ENCODE data around the gene ITPRID2. TPM values are rescaled to one million over a fixed set of nuclear protein-coding genes. Genes with fewer than 3 reads are reported as not detected.
"Not testable (repeated sequence)": the region's sequence is repeated elsewhere in the genome, so short reads cannot be mapped to it uniquely, and the experiment has no call there.

The ITPRID2 gene
- polyA plus RNA-seq, 1 donor, result 56.1 TPM

GRCh38 chr2:181959508-181959907 lies 68.0 kb downstream of the ITPRID2 start:
- DNase-seq (ENCODE audit: low read depth), result no peak

DNA sequence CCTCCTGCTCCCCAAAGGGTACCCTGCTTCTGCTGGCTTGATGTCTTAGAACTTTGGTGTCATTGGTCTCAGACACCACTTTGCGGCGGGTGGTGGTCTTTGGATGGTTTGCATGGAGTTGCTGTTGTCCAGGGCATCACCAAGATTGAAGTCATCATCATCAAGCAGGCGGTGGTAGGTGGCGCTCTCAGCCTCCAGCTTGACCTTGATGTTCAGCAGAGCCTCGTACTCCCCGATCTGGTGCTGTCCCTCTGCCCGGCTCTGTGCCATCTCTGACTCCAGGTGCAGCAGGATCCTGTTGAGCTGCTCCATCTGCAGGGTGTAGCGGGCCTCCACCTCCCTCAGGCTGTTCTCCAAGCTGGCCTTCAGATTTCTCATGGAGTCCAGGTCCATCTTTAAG lies 69.6 kb downstream of the ITPRID2 start:
- not testable (repeated sequence) for DNase-seq (ENCODE audit: low read depth)

DNA sequence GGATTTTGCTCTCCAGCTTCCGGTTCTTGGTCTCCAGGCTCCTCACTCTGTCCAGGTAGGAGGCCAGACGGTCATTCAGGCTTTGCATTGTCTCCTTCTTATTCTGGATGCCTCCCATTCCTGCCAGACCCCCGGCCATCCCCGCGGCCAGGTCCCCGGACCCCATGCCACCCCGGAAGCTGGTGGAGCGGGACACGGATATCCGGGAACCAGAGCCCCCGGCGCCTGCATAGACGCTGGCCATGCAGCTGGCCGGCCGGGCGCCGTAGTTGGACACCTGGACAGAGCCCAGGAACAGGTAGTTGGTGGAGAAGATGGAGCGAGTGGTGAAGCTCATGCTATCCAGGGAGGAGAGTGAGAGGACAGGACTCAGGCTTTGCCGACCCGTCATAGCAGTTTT lies 70.6 kb downstream of the ITPRID2 start:
- DNase-seq (ENCODE audit: low read depth), result no peak

GRCh38 chr2:181970160-181970794 lies 78.7 kb downstream of the ITPRID2 start:
- no peak for DNase-seq (ENCODE audit: low read depth)

GRCh38 chr2:181971032-181971431 lies 79.5 kb downstream of the ITPRID2 start:
- no peak for DNase-seq (ENCODE audit: low read depth)

DNA sequence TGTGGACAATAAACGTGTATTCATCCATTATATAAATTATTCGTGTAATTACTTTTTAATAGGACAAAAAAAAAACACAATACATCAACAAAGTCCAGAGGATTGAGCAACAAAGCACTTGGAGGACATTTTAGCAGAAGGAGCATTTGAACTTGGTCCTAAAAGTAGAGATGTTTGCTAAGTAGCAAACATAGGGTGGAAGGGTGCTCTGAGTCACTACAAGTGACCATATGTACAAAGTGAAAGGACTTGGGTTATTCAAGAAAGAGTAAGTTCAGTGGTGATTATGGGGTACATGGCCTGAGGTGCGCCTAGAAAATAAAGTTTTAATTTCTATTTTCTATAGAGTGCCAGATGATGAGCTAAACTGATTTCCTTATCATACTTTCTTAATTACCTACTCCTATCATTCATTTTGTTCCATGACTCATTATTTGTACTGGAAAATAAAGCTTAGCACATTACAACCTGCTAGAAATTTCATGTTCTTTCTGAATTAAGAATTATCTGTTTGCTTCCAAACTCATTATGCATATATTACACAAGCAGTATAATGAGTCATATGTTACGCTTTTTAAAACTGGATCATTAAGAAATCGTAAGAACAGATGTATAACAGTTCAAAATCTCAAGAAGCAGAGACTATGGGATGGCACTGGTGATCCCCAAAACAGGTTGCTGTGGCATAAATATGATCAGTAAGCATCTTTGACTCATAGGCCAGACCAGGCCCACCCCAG lies 81.1 kb downstream of the ITPRID2 start:
- DNase-seq (ENCODE audit: low read depth), result no peak

- DNase-seq (ENCODE audit: low read depth), result no peak
Measured at GRCh38 chr2:181973171-181973783, 81.7 kb downstream of the ITPRID2 start.

DNA sequence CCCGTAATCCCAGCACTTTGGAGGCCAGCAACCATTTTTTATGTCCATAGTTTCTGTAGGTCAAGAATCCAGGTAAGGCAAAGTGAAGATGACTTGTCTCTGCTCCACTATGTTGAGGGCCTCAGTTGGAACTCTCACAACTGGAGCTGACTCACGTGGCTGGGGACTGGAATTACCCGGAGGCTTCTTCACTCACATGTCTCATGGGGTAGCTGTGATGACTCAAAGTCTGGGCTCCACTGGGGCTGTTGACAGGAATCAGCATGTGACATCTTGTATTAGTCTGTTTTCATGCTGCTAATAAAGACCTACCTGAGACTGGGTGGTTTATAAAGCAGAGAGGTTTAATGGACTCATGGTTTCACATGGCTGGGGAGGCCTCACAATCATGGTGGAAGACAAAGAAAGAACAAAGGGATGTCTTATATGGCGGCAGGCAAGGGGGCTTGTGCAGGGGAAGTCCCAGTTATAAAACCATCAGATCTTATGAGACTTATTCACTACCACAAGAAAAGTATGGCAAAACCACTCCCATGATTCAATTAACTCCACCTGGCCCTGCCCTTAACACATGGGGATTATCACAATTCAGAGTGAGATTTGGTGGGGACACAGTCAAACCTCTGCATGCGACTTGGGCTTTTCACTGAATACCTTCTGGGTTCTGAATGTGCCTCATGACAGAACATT lies 86.3 kb downstream of the ITPRID2 start:
- DNase-seq (ENCODE audit: low read depth), result no peak

GRCh38 chr2:181978351-181979150 lies 87.0 kb downstream of the ITPRID2 start:
- DNase-seq (ENCODE audit: low read depth), result no peak

Other genes with a start within 250 kb of the ITPRID2 start
- 6.7 TPM for gene CERKL, start 234.6 kb upstream of the ITPRID2 start, polyA plus RNA-seq (ENCODE audit: insufficient read length)
- not detected for gene NEUROD1, start 211.2 kb upstream of the ITPRID2 start, polyA plus RNA-seq (ENCODE audit: insufficient read length)
- gene PPP1R1C, start 94.1 kb downstream of the ITPRID2 start, polyA plus RNA-seq (ENCODE audit: insufficient read length), result 0.34 TPM